H1 (cell line): ENCODE measurements around the gene KCNQ1OT1. TPM values are rescaled to one million over a fixed set of nuclear protein-coding genes. Genes with fewer than 3 reads are reported as not detected.

Experiments
- CTCF ChIA-PET: fragments of 300-600 bp; sonication (Branson Sonifier 250); formaldehyde crosslinking; loops from one replicate; lab custom pipeline; 2021; ENCODE audit not compliant: partially characterized antibody; lab: Charles Lee
- POLR2A ChIA-PET: fragments of 300-600 bp; sonication (Branson Sonifier 250); formaldehyde crosslinking; loops from one replicate; lab custom pipeline; 2021; ENCODE audit warnings: inconsistent platforms; ENCODE audit not compliant: partially characterized antibody; lab: Charles Lee
- DNase-seq, 2 experiments: peaks; one replicate each; pipeline versions ENCODE4 v3.0.0 to v3.0.0-alpha.2; 2010 to 2022; ENCODE audit warnings: low spot score in 2 of 2, low read depth in 1 of 2, mixed read lengths in 1 of 2
- FAIRE-seq: peaks from 2 replicates; lab custom pipeline; 2011; peaks lifted over from hg19 to GRCh38; lab: Jason Lieb, UNC
- H2AFZ ChIP-seq: 2 replicates; pipeline ENCODE4 v1.8.1; 2012; ENCODE audit warnings: low read length, inconsistent platforms
- H2AK5ac ChIP-seq: 2 replicates; pipeline ENCODE4 v1.6.1; 2013; ENCODE audit warnings: low read depth, low read length
- H2BK120ac ChIP-seq: replicated peaks from 2 replicates; pipeline ENCODE3; 2013; ENCODE audit warnings: low read depth, low read length, inconsistent platforms
- H2BK12ac ChIP-seq: 2 replicates; pipeline ENCODE4 v1.6.1; 2013; ENCODE audit warnings: low read depth, low read length
- H2BK15ac ChIP-seq: 2 replicates; pipeline ENCODE4 v1.6.1; 2013; ENCODE audit warnings: low read length
- H2BK20ac ChIP-seq: 2 replicates; pipeline ENCODE4 v1.6.1; 2013; ENCODE audit warnings: low read length
- H2BK5ac ChIP-seq: 2 replicates; pipeline ENCODE4 v1.6.1; 2013; ENCODE audit warnings: low read depth, low read length
- H3K14ac ChIP-seq: 2 replicates; pipeline ENCODE4 v1.6.1; 2013; ENCODE audit warnings: inconsistent platforms; ENCODE audit not compliant: insufficient read length
- H3K18ac ChIP-seq: 2 replicates; pipeline ENCODE4 v1.6.1; 2013; ENCODE audit warnings: low read length; ENCODE audit errors: extremely low read depth
- H3K23ac ChIP-seq: 2 replicates; pipeline ENCODE4 v1.6.1; 2013; ENCODE audit warnings: inconsistent platforms; ENCODE audit not compliant: insufficient read length
- H3K23me2 ChIP-seq: 2 replicates; pipeline ENCODE4 v1.6.1; 2013; ENCODE audit warnings: low read depth, low read length
- H3K27ac ChIP-seq: 2 replicates; pipeline ENCODE4 v1.6.1; 2011; ENCODE audit warnings: low read depth, low read length, inconsistent platforms
- H3K27me3 ChIP-seq, 4 experiments: replicated peaks in 1 of 4; 1 replicate in 1 of 4; 2 replicates in 3 of 4; pipeline versions ENCODE4 v1.6.1 to v1.8.1; 2011 to 2013; ENCODE audit warnings: low read length in 3 of 4, mild to moderate bottlenecking in 3 of 4, inconsistent platforms in 2 of 4, mixed read lengths in 2 of 4, moderate library complexity in 1 of 4; ENCODE audit not compliant: control insufficient read depth in 3 of 4, insufficient read depth in 3 of 4; ENCODE audit errors: extremely low read depth in 1 of 4
- H3K36me3 ChIP-seq, 4 experiments: 2 replicates each; pipeline versions ENCODE4 v1.6.1 to v1.8.1; 2011 to 2013; ENCODE audit warnings: mild to moderate bottlenecking in 4 of 4, low read length in 3 of 4, moderate library complexity in 2 of 4, control low read depth in 1 of 4, inconsistent platforms in 1 of 4; ENCODE audit not compliant: insufficient read depth in 4 of 4, control insufficient read depth in 2 of 4
- H3K4ac ChIP-seq: replicated peaks from 2 replicates; pipeline ENCODE3; 2013; ENCODE audit warnings: low read length, low read depth, mixed read lengths, inconsistent platforms; ENCODE audit not compliant: insufficient read length
- H3K4me1 ChIP-seq, 4 experiments: replicated peaks in 1 of 4; 1 replicate in 1 of 4; 2 replicates in 3 of 4; pipeline versions ENCODE4 v1.6.1 to v1.8.1; 2011 to 2013; ENCODE audit warnings: low read length in 3 of 4, inconsistent platforms in 2 of 4, mixed read lengths in 1 of 4; ENCODE audit not compliant: insufficient read depth in 4 of 4, control insufficient read depth in 3 of 4
- H3K4me2 ChIP-seq, 2 experiments: 2 replicates each; pipeline versions ENCODE4 v1.6.1 to v1.8.1; 2011 to 2013; ENCODE audit warnings: low read depth in 2 of 2, low read length in 2 of 2, control low read depth in 1 of 2, inconsistent platforms in 1 of 2, mild to moderate bottlenecking in 1 of 2; ENCODE audit not compliant: insufficient read depth in 1 of 2
- H3K4me3 ChIP-seq, 4 experiments: fragments of 200-600, 300-600 bp in 1 of 4; sonication (generic), shearing (Covaris generic), sonication (Bioruptor Twin) in 1 of 4; 2 replicates each; pipeline versions ENCODE4 v1.5.1 to v1.8.1; 2011 to 2016; ENCODE audit warnings: low read length in 4 of 4, low read depth in 3 of 4, control low read depth in 2 of 4, inconsistent platforms in 2 of 4, mild to moderate bottlenecking in 2 of 4, mixed read lengths in 1 of 4, moderate library complexity in 1 of 4; ENCODE audit not compliant: insufficient read depth in 2 of 4; ENCODE audit errors: extremely low read depth in 1 of 4
- H3K56ac ChIP-seq: replicated peaks from 2 replicates; pipeline ENCODE3; 2013; ENCODE audit warnings: low read depth, mild to moderate bottlenecking, mixed read lengths, low read length, inconsistent platforms; ENCODE audit not compliant: insufficient read length
- H3K79me1 ChIP-seq: 2 replicates; pipeline ENCODE4 v1.6.1; 2013; ENCODE audit warnings: low read depth, low read length, control low read depth
- H3K79me2 ChIP-seq, 2 experiments: 2 replicates each; pipeline versions ENCODE4 v1.6.1 to v1.8.1; 2012 to 2013; ENCODE audit warnings: low read length in 2 of 2, mild to moderate bottlenecking in 2 of 2, inconsistent platforms in 1 of 2; ENCODE audit not compliant: insufficient read depth in 2 of 2, control insufficient read depth in 1 of 2
- H3K9ac ChIP-seq, 4 experiments: replicated peaks in 1 of 4; 1 replicate in 1 of 4; 2 replicates in 3 of 4; pipeline versions ENCODE4 v1.6.1 to v1.8.1; 2011 to 2013; ENCODE audit warnings: low read depth in 3 of 4, low read length in 3 of 4, control low read depth in 2 of 4, mild to moderate bottlenecking in 2 of 4, moderate library complexity in 2 of 4, inconsistent platforms in 1 of 4; ENCODE audit errors: extremely low read depth in 1 of 4
- H3K9me3 ChIP-seq, 2 experiments: 2 replicates each; pipeline versions ENCODE4 v1.6.1 to v1.8.1; 2012 to 2013; ENCODE audit warnings: mild to moderate bottlenecking in 2 of 2, moderate library complexity in 2 of 2, control low read depth in 1 of 2, inconsistent platforms in 1 of 2, low read depth in 1 of 2, low read length in 1 of 2, mixed read lengths in 1 of 2; ENCODE audit not compliant: insufficient read depth in 2 of 2
- H4K20me1 ChIP-seq, 2 experiments: replicated peaks in 1 of 2; 2 replicates each; pipeline versions ENCODE3 to v1.8.1; 2011 to 2013; ENCODE audit warnings: inconsistent platforms in 2 of 2, low read length in 2 of 2, mild to moderate bottlenecking in 1 of 2; ENCODE audit not compliant: insufficient read depth in 2 of 2, control insufficient read depth in 1 of 2
- H4K5ac ChIP-seq: 2 replicates; pipeline ENCODE4 v1.6.1; 2013; ENCODE audit warnings: low read length, low read depth, mixed read lengths, inconsistent platforms; ENCODE audit not compliant: insufficient read length
- H4K8ac ChIP-seq: 2 replicates; pipeline ENCODE4 v1.8.0; 2013; ENCODE audit warnings: mild to moderate bottlenecking, moderate library complexity, low read length, inconsistent platforms; ENCODE audit not compliant: insufficient read depth; ENCODE audit errors: extremely low read depth
- H4K91ac ChIP-seq: replicated peaks from 2 replicates; pipeline ENCODE3; 2013; ENCODE audit warnings: low read length, mixed read lengths, inconsistent platforms; ENCODE audit not compliant: insufficient read length
- CHD1 ChIP-seq: IDR thresholded peaks from 2 replicates; pipeline ENCODE4 v1.6.1; 2012; ENCODE audit warnings: low read depth, low read length, improper control_type of control experiment
- CTCF ChIP-seq, 3 experiments: IDR thresholded peaks; 1 replicate in 2 of 3; 2 replicates in 1 of 3; pipeline versions ENCODE4 v1.5.1 to v1.6.1; 2011; ENCODE audit warnings: low read length in 3 of 3, mild to moderate bottlenecking in 3 of 3, inconsistent platforms in 2 of 3, low read depth in 1 of 3, moderate library complexity in 1 of 3; ENCODE audit not compliant: insufficient read depth in 1 of 3; ENCODE audit errors: control extremely low read depth in 1 of 3
- EGR1 ChIP-seq: IDR thresholded peaks from 2 replicates; pipeline ENCODE4 v1.6.1; 2011; ENCODE audit warnings: low read depth, low read length, borderline replicate concordance
- HDAC2 ChIP-seq, 2 experiments: fragments of 300-600 bp in 1 of 2; sonication (generic) in 1 of 2; IDR thresholded peaks; 2 replicates each; pipeline ENCODE4 v1.6.1; 2011 to 2012; ENCODE audit warnings: low read depth in 2 of 2, low read length in 2 of 2, mild to moderate bottlenecking in 2 of 2, moderate library complexity in 2 of 2, borderline replicate concordance in 1 of 2, inconsistent platforms in 1 of 2
- JUN ChIP-seq: IDR thresholded peaks from 2 replicates; pipeline ENCODE4 v1.6.1; 2011; ENCODE audit warnings: low read depth, mild to moderate bottlenecking, improper control_type of control experiment, low read length
- JUND ChIP-seq: IDR thresholded peaks from 2 replicates; pipeline ENCODE4 v1.6.1; 2011; ENCODE audit warnings: mild to moderate bottlenecking, improper control_type of control experiment, low read length
- MAFK ChIP-seq: IDR thresholded peaks from 2 replicates; pipeline ENCODE4 v1.6.1; 2012; ENCODE audit warnings: low read depth, mild to moderate bottlenecking, improper control_type of control experiment, low read length
- NRF1 ChIP-seq: IDR thresholded peaks from 2 replicates; pipeline ENCODE4 v1.6.1; 2011; ENCODE audit warnings: mild to moderate bottlenecking, low read depth, low read length, improper control_type of control experiment
- POU5F1 ChIP-seq: IDR thresholded peaks from 2 replicates; pipeline ENCODE4 v1.6.1; 2011; ENCODE audit warnings: low read depth, mild to moderate bottlenecking, low read length, moderate library complexity
- RFX5 ChIP-seq: IDR thresholded peaks from 2 replicates; pipeline ENCODE4 v1.6.1; 2011; ENCODE audit warnings: low read depth, low read length, improper control_type of control experiment, borderline replicate concordance
- SP2 ChIP-seq: IDR thresholded peaks from 2 replicates; pipeline ENCODE4 v1.6.1; 2012; ENCODE audit warnings: mild to moderate bottlenecking, low read length, inconsistent platforms
- SUZ12 ChIP-seq: fragments of 200-600 bp; sonication (generic); IDR thresholded peaks from 2 replicates; pipeline ENCODE4 v1.6.1; 2012; ENCODE audit warnings: mild to moderate bottlenecking, inconsistent platforms, low read length, moderate library complexity, mixed read lengths
- TAF1 ChIP-seq: IDR thresholded peaks from 2 replicates; pipeline ENCODE4 v1.6.1; 2011; ENCODE audit warnings: mild to moderate bottlenecking, low read depth, low read length
- WGBS, 2 experiments: shearing (Covaris generic) in 1 of 2; methylation state at CpG; one replicate each; pipeline versions ENCODE4 v1.1.6 to v1.1.7; 2013 to 2015; ENCODE audit warnings: low lambda C conversion rate in 2 of 2, mixed read lengths in 2 of 2, inconsistent platforms in 1 of 2, low coverage in 1 of 2, missing lambda C conversion rate in 1 of 2; ENCODE audit not compliant: insufficient replicate concordance in 2 of 2, insufficient coverage in 1 of 2, insufficient read length in 1 of 2; ENCODE audit errors: extremely low coverage in 1 of 2, missing lambda C conversion rate in 1 of 2; 5-methylcytosine and 5-hydroxymethylcytosine counted together
- polyA plus RNA-seq, 7 experiments: library from polyadenylated mRNA; depleted of rRNA in 3 of 7; stranded (reverse) in 5 of 7; unstranded in 2 of 7; fragments of >200 nt in 5 of 7; fragments of 200-250 nt in 2 of 7; gene quantifications; 1 replicate in 5 of 7; 2 replicates in 1 of 7; 4 replicates in 1 of 7; pipeline versions ENCODE4 v1.2.1 to v1.2.3, GENCODE V29; 2011 to 2013; ENCODE audit warnings: missing spikeins in 2 of 7, mixed read lengths in 2 of 7
- total RNA-seq: library from RNA; stranded (reverse); fragmentation: NEBNext Ultra II Directional; extraction: Animal tissue kit (Norgen Biotek cat#: 25700); gene quantifications from 2 replicates; pipeline ENCODE4 v1.2.1, GENCODE V29; 2021

The KCNQ1OT1 gene
- total and polyA plus RNA-seq, 2 of the 8 experiments (the other 6 are each of a cell fraction or from before 2014, with no cell fraction given): 0.21 to 1.2 TPM

DNA sequence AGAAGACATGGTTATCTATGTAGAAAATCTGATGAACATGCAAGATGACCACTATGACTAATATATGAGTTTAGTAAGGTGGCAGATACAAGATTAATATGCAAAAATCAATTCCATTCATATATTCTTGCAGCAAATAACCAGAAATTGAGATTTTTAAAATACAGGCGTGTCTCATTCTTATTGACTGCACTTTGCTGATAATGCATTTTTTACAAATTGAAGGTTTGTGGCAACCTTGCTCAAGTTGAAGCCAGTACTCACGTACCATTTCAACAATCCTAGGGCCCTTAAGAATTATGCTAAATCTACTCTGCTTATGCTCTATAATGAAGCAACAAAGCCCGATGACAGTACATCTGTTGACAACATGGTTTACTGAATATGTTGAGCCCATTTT lies 104.6 kb downstream of the KCNQ1OT1 start:
- H3K23ac ChIP-seq: no peak overlapping the region
- peaks cover 34 to 78% (median 73%) of the 10 kb centered on the region in 4 experiments for H3K27me3 ChIP-seq
- FAIRE-seq (no peak), DNase-seq (no peak)
- ChIA-PET POLR2A (no interaction called here), CTCF (no interaction called here)
- no peak overlapping the region for H3K27ac ChIP-seq
- no peaks in the 10 kb centered on the region for H3K4me1 ChIP-seq
- H3K56ac ChIP-seq: no peak overlapping the region
- H2BK5ac ChIP-seq: no peak overlapping the region
- H2AK5ac ChIP-seq: no peak overlapping the region
- peaks cover 0 to 7% of the 10 kb centered on the region in 2 experiments for H4K20me1 ChIP-seq
- H3K18ac ChIP-seq: no peak overlapping the region
- no peak overlapping the region for H2BK120ac ChIP-seq
- no peak overlapping the region for H4K91ac ChIP-seq
- no peak overlapping the region for H4K8ac ChIP-seq
- H3K14ac ChIP-seq: no peak overlapping the region
- H2BK20ac ChIP-seq: no peak overlapping the region
- H3K9ac ChIP-seq: no peak overlapping the region
- H3K36me3 ChIP-seq: peaks cover 0 to 3% (median 0%) of the 10 kb centered on the region in 4 experiments; a peak in 1 of 8 replicates
- H4K5ac ChIP-seq: no peak overlapping the region
- no peaks in the 10 kb centered on the region for H3K79me1 ChIP-seq
- no peak overlapping the region for H2BK15ac ChIP-seq
- peaks cover 6 to 24% of the 10 kb centered on the region in 2 experiments; a peak in 3 of 4 replicates for H3K9me3 ChIP-seq
- H3K4ac ChIP-seq: no peak overlapping the region
- no peak overlapping the region for H2AFZ ChIP-seq
- no peaks in the 10 kb centered on the region for H3K23me2 ChIP-seq
- H3K4me2 ChIP-seq: no peak overlapping the region
- no peaks in the 10 kb centered on the region for H3K79me2 ChIP-seq
- H2BK12ac ChIP-seq: no peak overlapping the region
- WGBS, 2 experiments: 87% methylated on average over 3 of the region's 3 CpGs; no CpG with 5 or more reads in 1 of the 2 experiments
- H3K4me3 ChIP-seq: no peak overlapping the region
- TF ChIP-seq CTCF (IDR thresholded peaks at IDR 0.05; ENCODE audit: control extremely low read depth in 1 of 3, insufficient read depth in 1 of 3, low read depth in 1 of 3, low read length in 3 of 3): no peak
- no peak for TF ChIP-seq POU5F1
- TF ChIP-seq HDAC2 (IDR thresholded peaks at IDR 0.05; ENCODE audit: borderline replicate concordance in 1 of 2, low read depth in 2 of 2, low read length in 2 of 2): no peak
- TF ChIP-seq JUND: no peak
- no peak for TF ChIP-seq NRF1
- TF ChIP-seq JUN: no peak
- TF ChIP-seq RFX5: no peak
- TF ChIP-seq SUZ12: no peak
- no peak for TF ChIP-seq EGR1
- TF ChIP-seq TAF1: no peak
- TF ChIP-seq CHD1: no peak
- TF ChIP-seq SP2: no peak
- TF ChIP-seq MAFK: no peak
